Measurements from ENCODE around the gene SLC25A1. TPM values are rescaled to one million over a fixed set of nuclear protein-coding genes. Genes with fewer than 3 reads are reported as not detected.

SLC25A1 gene
- total RNA-seq, 1 donor from 2014 or later = 99.8 TPM

DNA sequence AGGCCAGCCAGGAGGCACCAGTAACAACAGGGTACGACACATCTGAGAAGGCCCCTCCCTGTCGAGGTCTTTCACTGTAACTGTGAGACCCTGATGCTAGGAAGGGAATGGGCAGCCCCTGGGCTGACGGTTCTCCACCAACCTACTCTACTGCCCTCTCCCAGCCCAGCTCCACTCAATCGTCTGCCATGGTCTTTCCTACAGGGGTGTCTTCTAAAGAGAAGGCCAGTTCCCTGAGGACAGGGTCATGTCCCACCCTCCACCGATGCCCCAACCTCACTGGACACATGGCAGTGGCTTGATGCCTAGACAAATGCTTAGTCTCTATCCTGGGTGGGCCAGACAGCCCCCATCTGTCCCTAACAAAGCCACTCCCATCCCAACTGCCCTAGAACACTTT is 46.0 kb upstream of the SLC25A1 start:
- no peaks in the 10 kb centered on the region for H3K4me1 Mint-ChIP-seq (ENCODE audit: low read depth)
- H3K4me3 Mint-ChIP-seq (ENCODE audit: low read depth) = no peak overlapping the region
- H3K27me3 Mint-ChIP-seq = no peaks in the 10 kb centered on the region
- DNase-seq (ENCODE audit: low spot score, unreplicated experiment) = no peak
- peaks cover 7% of the 10 kb centered on the region for H3K36me3 Mint-ChIP-seq (ENCODE audit: insufficient read depth)
- no peak for TF ChIP-seq CTCF (IDR thresholded peaks at IDR 0.05; ENCODE audit: unreplicated experiment)
- no peak overlapping the region for H3K27ac Mint-ChIP-seq
- no peaks in the 10 kb centered on the region for H3K9me3 Mint-ChIP-seq (ENCODE audit: low read depth)

DNA sequence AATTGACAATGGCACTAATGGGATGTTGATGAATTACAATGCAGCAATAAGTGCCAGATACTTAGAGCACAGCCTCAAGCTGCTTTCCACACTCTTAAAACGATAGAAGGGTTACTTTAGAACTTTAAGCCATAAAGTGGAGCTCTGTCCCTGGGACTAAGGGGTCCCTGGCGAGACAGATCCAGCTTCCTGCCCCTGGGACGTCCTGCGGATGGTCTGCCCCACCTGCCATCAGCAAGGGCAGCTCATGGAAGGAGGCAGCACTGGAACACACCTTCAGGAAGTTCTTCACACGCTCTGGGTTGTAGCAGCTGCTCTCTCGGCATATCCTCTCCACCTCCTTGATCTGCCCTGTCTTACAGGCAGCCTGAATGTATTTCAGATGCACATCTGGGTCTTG is 45.1 kb upstream of the SLC25A1 start:
- no peak for DNase-seq (ENCODE audit: low spot score, unreplicated experiment)
- no peak for TF ChIP-seq CTCF (IDR thresholded peaks at IDR 0.05; ENCODE audit: unreplicated experiment)
- H3K27me3 Mint-ChIP-seq = no peaks in the 10 kb centered on the region
- H3K27ac Mint-ChIP-seq = no peak overlapping the region
- H3K36me3 Mint-ChIP-seq (ENCODE audit: insufficient read depth) = peaks cover 6% of the 10 kb centered on the region
- H3K4me1 Mint-ChIP-seq (ENCODE audit: low read depth) = no peaks in the 10 kb centered on the region
- no peak overlapping the region for H3K4me3 Mint-ChIP-seq (ENCODE audit: low read depth)
- no peaks in the 10 kb centered on the region for H3K9me3 Mint-ChIP-seq (ENCODE audit: low read depth)

DNA sequence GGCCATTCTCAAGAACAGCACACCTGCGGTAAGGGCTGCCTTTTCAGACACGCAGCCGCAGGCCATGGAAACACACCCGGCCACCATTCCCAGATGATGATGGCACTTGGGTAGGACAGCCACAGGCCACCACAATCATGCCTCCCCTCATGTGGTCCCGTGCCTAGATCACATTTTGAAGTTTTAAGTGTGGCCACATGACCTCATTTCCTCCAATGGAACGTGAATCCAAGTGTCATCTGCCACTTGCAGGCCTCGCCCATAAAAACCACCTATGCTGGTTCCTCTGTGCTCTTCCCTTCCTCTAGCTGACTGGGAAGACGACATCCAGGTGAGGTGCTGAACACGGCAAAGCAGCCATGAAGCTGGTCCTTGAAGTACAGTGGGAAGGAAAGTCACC is 44.6 kb upstream of the SLC25A1 start:
- TF ChIP-seq CTCF (IDR thresholded peaks at IDR 0.05; ENCODE audit: unreplicated experiment) = no peak
- DNase-seq (ENCODE audit: low spot score, unreplicated experiment) = no peak
- no peaks in the 10 kb centered on the region for H3K27me3 Mint-ChIP-seq
- H3K4me3 Mint-ChIP-seq (ENCODE audit: low read depth) = no peak overlapping the region
- no peaks in the 10 kb centered on the region for H3K9me3 Mint-ChIP-seq (ENCODE audit: low read depth)
- no peaks in the 10 kb centered on the region for H3K4me1 Mint-ChIP-seq (ENCODE audit: low read depth)
- peaks cover 6% of the 10 kb centered on the region for H3K36me3 Mint-ChIP-seq (ENCODE audit: insufficient read depth)
- no peak overlapping the region for H3K27ac Mint-ChIP-seq

DNA sequence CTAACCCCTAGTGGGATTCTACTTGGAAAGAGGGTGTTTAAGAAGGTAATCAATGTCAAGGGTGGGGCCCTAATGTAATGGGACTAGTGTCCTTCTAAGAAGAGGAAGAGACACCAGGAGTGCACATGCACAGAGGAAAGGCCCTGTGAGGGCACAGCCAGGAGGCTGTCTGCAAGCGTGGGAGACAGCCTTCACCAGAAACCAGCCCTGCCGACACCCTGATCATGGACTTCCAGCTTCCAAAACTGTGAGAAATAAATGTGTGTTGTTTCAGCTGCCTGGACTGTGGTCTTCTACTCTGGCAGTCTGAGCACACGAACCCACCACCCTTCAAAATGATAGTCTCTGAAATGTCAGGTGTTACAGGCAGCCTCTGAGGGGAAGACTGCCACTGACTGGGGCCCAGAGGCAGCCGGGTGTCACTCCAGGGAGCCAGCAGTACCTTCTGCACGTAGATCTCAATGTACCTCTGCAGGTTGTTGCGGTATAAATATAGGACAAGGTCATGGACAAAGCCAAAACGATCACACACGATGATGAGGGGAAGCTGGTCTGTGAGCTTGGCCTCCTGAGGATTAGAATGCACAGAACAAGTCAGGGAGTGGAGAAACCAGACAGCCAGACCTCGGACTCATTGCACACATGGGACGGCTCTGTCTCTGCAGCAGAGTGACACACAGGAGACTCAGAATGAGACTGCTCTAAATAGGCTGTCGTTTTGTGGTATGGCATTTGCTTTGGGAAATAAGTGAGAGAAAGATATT is 43.9 kb upstream of the SLC25A1 start:
- no peaks in the 10 kb centered on the region for H3K27me3 Mint-ChIP-seq
- DNase-seq (ENCODE audit: low spot score, unreplicated experiment) = no peak
- TF ChIP-seq CTCF (IDR thresholded peaks at IDR 0.05; ENCODE audit: unreplicated experiment) = no peak
- peaks cover 6% of the 10 kb centered on the region for H3K36me3 Mint-ChIP-seq (ENCODE audit: insufficient read depth)
- H3K4me1 Mint-ChIP-seq (ENCODE audit: low read depth) = peaks cover 2% of the 10 kb centered on the region
- no peak overlapping the region for H3K4me3 Mint-ChIP-seq (ENCODE audit: low read depth)
- H3K9me3 Mint-ChIP-seq (ENCODE audit: low read depth) = no peaks in the 10 kb centered on the region
- no peak overlapping the region for H3K27ac Mint-ChIP-seq

DNA sequence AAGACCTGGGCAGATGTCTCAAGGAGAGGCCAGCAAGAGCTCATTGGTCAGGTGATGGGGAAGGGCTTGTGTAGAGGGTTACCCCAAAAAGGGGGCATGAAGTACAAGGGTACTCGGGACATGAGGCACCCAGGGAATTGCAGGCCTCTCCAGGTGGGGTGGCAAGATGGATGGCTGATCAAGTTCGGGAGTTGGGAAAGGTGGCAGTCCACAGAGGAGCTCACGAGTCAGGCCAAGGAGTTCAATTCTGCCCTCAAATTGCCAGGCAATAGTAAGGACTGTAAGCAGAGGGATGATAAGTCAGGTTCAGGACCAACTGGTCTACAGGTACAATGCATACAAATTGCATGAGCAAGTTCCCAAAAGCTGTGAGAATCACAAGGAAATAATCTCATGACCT is 42.3 kb upstream of the SLC25A1 start:
- TF ChIP-seq CTCF (IDR thresholded peaks at IDR 0.05; ENCODE audit: unreplicated experiment) = no peak
- Mint-ChIP-seq H3K4me3 (ENCODE audit: low read depth) (no peak overlapping the region), H3K9me3 (ENCODE audit: low read depth) (no peaks in the 10 kb centered on the region), H3K27ac (no peak overlapping the region), H3K4me1 (ENCODE audit: low read depth) (peaks cover 2% of the 10 kb centered on the region), H3K36me3 (ENCODE audit: insufficient read depth) (peaks cover 6% of the 10 kb centered on the region), H3K27me3 (no peaks in the 10 kb centered on the region)
- DNase-seq (ENCODE audit: low spot score, unreplicated experiment) = no peak
